Progenitor cell of endocrine pancreas (in vitro differentiated cells): ENCODE data around the gene PRKCE. TPM values are rescaled to one million over a fixed set of nuclear protein-coding genes. Genes with fewer than 3 reads are reported as not detected.

ENCODE experiments used
- DNase-seq: peaks from one replicate; pipeline ENCODE4 v3.0.0; 2021; ENCODE audit warnings: low spot score; ENCODE audit not compliant: unreplicated experiment
- H3K27ac Mint-ChIP-seq: 2 replicates; pipeline ENCODE4 v1.8.0; 2021; ENCODE audit warnings: mild to moderate bottlenecking, moderate library complexity, mixed read lengths
- H3K27me3 Mint-ChIP-seq: 2 replicates; pipeline ENCODE4 v1.8.0; 2021; ENCODE audit warnings: mixed read lengths
- H3K36me3 Mint-ChIP-seq: 2 replicates; pipeline ENCODE4 v1.8.0; 2022; ENCODE audit warnings: mixed read lengths; ENCODE audit not compliant: insufficient read depth
- H3K4me1 Mint-ChIP-seq: 2 replicates; pipeline ENCODE4 v1.8.0; 2021; ENCODE audit warnings: low read depth, mixed read lengths
- H3K4me3 Mint-ChIP-seq: 2 replicates; pipeline ENCODE4 v1.8.0; 2021; ENCODE audit warnings: low read depth, mild to moderate bottlenecking, moderate library complexity, mixed read lengths
- H3K9me3 Mint-ChIP-seq: 2 replicates; pipeline ENCODE4 v1.8.0; 2021; ENCODE audit warnings: low read depth, mixed read lengths
- total RNA-seq: library from RNA; stranded (reverse); gene quantifications from 2 replicates; pipeline ENCODE4 v1.2.1, GENCODE V29; 2021
- TF ChIP-seq, protein P1 (sequence below): fragments of 200-600 bp; sonication (generic); IDR thresholded peaks from one replicate; pipeline ENCODE4 v1.5.0; 2021; ENCODE audit warnings: antibody characterized with exemption, mild to moderate bottlenecking; ENCODE audit not compliant: unreplicated experiment

The PRKCE gene
- total RNA-seq, 1 donor from 2014 or later: 4.2 TPM

DNA sequence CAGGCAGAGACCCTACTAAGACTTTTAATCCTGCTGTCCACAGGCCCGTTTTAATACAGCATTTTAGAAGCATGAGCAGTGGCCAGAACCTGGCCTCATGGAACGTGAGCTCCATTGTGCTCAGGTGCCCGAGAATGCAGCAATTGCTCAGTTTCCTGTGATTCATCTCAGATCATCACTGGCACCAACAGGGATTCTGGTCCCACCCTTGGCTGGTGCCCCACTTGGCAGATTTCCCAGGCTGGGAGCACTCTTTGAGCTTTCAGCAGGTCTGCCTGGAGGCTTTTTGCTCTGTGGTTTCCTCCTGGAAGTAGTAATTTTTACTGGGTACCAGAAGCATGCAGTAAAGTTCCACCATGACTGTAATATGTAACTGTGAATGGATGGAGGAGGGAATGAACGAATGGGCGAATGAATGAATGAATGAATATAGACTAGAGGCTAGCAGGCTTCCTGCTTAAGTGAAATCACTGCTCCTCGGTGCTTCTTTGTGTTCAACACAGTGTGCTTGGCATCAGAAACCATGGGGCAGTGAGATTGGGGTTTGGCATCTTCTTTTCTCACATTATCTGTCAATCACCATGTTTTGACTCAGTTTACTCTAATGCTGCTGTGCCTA, 312.9 kb downstream of the PRKCE start:
- H3K36me3 Mint-ChIP-seq: no peaks in the 10 kb centered on the region
- H3K27ac Mint-ChIP-seq: no peak overlapping the region
- peaks cover 9% of the 10 kb centered on the region for H3K4me1 Mint-ChIP-seq
- H3K9me3 Mint-ChIP-seq: no peaks in the 10 kb centered on the region
- peaks cover 3% of the 10 kb centered on the region for H3K27me3 Mint-ChIP-seq
- TF ChIP-seq, protein P1, sequence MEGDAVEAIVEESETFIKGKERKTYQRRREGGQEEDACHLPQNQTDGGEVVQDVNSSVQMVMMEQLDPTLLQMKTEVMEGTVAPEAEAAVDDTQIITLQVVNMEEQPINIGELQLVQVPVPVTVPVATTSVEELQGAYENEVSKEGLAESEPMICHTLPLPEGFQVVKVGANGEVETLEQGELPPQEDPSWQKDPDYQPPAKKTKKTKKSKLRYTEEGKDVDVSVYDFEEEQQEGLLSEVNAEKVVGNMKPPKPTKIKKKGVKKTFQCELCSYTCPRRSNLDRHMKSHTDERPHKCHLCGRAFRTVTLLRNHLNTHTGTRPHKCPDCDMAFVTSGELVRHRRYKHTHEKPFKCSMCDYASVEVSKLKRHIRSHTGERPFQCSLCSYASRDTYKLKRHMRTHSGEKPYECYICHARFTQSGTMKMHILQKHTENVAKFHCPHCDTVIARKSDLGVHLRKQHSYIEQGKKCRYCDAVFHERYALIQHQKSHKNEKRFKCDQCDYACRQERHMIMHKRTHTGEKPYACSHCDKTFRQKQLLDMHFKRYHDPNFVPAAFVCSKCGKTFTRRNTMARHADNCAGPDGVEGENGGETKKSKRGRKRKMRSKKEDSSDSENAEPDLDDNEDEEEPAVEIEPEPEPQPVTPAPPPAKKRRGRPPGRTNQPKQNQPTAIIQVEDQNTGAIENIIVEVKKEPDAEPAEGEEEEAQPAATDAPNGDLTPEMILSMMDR: no peak
- DNase-seq: no peak
- H3K4me3 Mint-ChIP-seq: no peak overlapping the region

DNA sequence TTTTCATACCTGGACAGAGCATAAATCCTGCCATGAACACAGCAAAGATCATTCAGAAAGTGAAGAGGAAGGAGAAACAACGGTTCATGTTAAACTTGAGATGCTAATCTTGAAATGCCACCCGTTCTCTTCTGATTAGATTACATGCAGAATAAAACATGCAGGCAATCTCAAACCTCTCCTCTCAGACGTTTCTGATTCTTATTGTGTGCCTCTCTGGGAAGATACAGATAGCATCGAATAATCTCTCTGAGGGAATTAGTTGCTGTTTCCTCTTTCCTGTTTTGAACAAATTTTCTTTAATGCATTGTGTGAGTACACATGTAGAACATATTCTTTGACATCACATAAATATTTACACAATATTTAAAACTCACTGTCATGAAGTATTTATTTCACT, 313.4 kb downstream of the PRKCE start:
- TF ChIP-seq, protein P1: no peak
- no peaks in the 10 kb centered on the region for H3K36me3 Mint-ChIP-seq
- DNase-seq: no peak
- H3K4me1 Mint-ChIP-seq: peaks cover 8% of the 10 kb centered on the region
- H3K27ac Mint-ChIP-seq: no peak overlapping the region
- no peak overlapping the region for H3K4me3 Mint-ChIP-seq
- peaks cover 3% of the 10 kb centered on the region for H3K27me3 Mint-ChIP-seq
- H3K9me3 Mint-ChIP-seq: no peaks in the 10 kb centered on the region

DNA sequence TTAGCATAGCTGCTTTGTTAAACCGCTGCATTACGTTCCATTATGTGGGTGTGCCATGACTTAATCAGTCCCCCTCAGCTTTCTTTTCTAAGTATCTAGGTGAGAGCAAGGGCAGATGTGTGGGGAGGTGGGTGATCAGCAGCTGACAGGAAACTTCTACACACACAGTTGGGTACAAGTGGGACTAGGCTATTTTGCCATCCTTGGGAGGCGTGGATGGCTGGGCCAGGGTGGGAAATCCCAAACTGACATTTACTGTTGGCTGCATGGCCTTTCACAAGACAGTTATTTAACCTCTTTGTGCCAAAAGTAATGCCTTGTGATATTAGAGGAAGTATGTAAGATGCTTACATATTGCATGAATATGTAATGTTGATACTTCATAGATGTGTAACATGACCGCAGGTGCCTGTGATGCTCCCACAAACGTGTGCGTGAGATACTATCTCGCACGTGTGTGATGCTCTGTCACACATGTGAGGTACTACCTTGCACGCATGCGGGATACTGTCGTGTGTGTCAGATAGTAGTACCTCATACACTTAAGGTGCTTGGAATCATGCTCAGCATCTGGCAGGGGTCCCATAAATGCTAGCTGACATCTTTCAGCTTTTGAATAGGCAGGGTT, 314.5 kb downstream of the PRKCE start:
- peaks cover 6% of the 10 kb centered on the region for H3K4me1 Mint-ChIP-seq
- no peak overlapping the region for H3K4me3 Mint-ChIP-seq
- no peaks in the 10 kb centered on the region for H3K36me3 Mint-ChIP-seq
- peaks cover 3% of the 10 kb centered on the region for H3K27me3 Mint-ChIP-seq
- no peaks in the 10 kb centered on the region for H3K9me3 Mint-ChIP-seq
- TF ChIP-seq, protein P1: no peak
- no peak for DNase-seq
- H3K27ac Mint-ChIP-seq: no peak overlapping the region

DNA sequence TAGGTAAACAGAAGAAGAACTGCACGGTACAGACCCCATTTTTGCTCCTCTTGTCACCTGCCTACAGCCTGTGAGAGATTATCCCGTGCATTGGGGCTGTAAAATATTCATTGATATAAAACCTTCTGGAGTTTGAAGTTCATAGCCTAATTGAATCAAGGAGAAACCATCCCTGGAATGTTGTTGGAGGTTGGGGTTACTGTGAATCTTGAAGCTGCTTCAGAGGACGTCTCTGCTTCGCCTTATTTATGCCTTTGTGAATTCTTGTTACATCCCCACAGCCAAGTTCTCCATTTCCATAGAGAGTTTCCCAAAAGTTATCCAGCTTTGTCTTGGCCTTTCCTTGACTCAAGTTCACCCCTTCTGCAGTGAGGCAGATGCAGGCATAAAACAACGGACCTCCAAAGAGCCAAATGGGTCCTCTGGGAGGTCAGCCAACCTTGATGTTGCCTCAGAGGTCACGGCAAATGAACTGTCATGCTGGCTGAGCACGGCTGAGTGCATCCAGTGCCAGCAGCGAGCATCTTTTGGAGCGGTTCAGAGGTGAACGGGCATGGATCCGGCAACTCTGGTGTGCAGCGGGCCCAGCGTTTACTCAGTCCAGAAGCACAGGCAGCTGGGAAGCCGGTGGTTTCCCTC, 317.6 kb downstream of the PRKCE start:
- no peak overlapping the region for H3K27ac Mint-ChIP-seq
- H3K36me3 Mint-ChIP-seq: no peaks in the 10 kb centered on the region
- H3K27me3 Mint-ChIP-seq: peaks cover 3% of the 10 kb centered on the region
- H3K4me3 Mint-ChIP-seq: no peak overlapping the region
- no peak for DNase-seq
- H3K4me1 Mint-ChIP-seq: no peaks in the 10 kb centered on the region
- TF ChIP-seq, protein P1: no peak
- H3K9me3 Mint-ChIP-seq: no peaks in the 10 kb centered on the region

DNA sequence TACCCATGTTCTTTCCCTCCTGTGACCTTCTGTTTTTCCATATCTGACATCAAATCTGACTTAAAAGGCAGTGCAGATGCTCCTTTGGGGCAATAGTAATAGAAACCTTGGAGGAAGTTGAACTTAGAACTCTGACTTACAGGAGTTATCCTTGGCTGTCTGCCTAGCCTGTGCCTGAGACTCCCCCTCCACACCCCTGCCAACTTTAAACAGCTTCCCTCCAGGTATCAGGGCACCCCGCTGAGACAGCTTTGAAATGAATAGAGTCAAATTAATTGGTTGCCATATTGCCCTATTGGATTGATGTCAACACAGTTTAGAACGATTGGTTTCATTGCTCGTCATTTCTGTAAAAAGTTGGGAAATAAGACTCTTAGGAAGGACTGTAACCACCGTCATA, 322.0 kb downstream of the PRKCE start:
- Mint-ChIP-seq H3K36me3 (no peaks in the 10 kb centered on the region), H3K27me3 (no peaks in the 10 kb centered on the region), H3K27ac (no peak overlapping the region), H3K9me3 (no peaks in the 10 kb centered on the region), H3K4me1 (no peaks in the 10 kb centered on the region), H3K4me3 (no peak overlapping the region)
- DNase-seq: no peak
- TF ChIP-seq, protein P1: no peak
